ENCODE results near the gene SV2C.
"Not testable (repeated sequence)": the region's sequence is repeated elsewhere in the genome, so short reads cannot be mapped to it uniquely, and the experiment has no call there.

DNA sequence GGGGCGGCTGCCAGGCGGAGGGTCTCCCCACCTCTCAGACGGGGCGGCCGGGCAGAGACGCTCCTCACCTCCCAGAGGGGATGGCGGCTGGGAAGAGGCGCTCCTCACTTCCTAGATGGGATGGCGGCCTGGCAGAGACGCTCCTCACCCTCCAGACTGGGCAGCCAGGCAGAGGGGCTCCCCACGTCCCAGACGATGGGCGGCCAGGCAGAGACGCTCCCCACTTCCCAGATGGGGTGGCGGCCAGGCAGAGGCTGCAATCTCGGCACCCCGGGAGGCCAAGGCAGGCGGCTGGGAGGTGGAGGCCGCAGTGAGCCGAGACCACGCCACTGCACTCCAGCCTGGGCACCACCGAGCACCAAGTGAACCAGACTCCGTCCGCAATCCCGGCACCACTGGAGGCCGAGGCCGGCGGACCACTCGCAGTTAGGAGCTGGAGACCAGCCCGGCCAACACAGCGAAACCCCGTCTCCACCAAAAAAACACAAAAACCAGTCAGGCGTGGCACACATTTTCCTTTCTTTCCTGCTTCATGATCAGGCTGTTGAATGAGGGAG is 253.1 kb downstream of the SV2C start:
- TF ChIP-seq, protein P1, sequence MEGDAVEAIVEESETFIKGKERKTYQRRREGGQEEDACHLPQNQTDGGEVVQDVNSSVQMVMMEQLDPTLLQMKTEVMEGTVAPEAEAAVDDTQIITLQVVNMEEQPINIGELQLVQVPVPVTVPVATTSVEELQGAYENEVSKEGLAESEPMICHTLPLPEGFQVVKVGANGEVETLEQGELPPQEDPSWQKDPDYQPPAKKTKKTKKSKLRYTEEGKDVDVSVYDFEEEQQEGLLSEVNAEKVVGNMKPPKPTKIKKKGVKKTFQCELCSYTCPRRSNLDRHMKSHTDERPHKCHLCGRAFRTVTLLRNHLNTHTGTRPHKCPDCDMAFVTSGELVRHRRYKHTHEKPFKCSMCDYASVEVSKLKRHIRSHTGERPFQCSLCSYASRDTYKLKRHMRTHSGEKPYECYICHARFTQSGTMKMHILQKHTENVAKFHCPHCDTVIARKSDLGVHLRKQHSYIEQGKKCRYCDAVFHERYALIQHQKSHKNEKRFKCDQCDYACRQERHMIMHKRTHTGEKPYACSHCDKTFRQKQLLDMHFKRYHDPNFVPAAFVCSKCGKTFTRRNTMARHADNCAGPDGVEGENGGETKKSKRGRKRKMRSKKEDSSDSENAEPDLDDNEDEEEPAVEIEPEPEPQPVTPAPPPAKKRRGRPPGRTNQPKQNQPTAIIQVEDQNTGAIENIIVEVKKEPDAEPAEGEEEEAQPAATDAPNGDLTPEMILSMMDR (IDR thresholded peaks at IDR 0.05): not testable (repeated sequence)
- not testable (repeated sequence) for TF ChIP-seq POLR2A (IDR thresholded peaks at IDR 0.05)

All from heart left ventricle (tissue), 13 donors.